NB4 (cell line): ENCODE data around the gene HOXB7.

Source experiments
- CTCF ChIP-seq: IDR thresholded peaks from one replicate; pipeline ENCODE4 v1.5.1; 2012; ENCODE audit warnings: low read depth, low read length
- POLR2A ChIP-seq: IDR thresholded peaks from 2 replicates; pipeline ENCODE4 v1.6.1; 2011; ENCODE audit warnings: mild to moderate bottlenecking; ENCODE audit not compliant: insufficient read length; ENCODE audit errors: extremely low read depth

- TF ChIP-seq POLR2A (no peak), CTCF (no peak)
Observed at GRCh38 chr17:48562934-48563333, 47.9 kb downstream of the HOXB7 start.
